GM12891 (cell line): ENCODE measurements around the gene PLCB2.

ENCODE experiments used
- POLR2A ChIP-seq: IDR thresholded peaks from 2 replicates; pipeline ENCODE4 v1.6.1; 2011; ENCODE audit warnings: low read depth, low read length, control low read depth
- POLR2AphosphoS5 ChIP-seq: IDR thresholded peaks from 2 replicates; pipeline ENCODE4 v1.6.1; 2011; ENCODE audit warnings: low read depth, low read length, control low read depth
- POU2F2 ChIP-seq: IDR thresholded peaks from 2 replicates; pipeline ENCODE4 v1.6.1; 2011; ENCODE audit warnings: low read depth, mild to moderate bottlenecking, control low read depth, low read length, moderate library complexity
- TAF1 ChIP-seq: IDR thresholded peaks from 2 replicates; pipeline ENCODE4 v1.6.1; 2011; ENCODE audit warnings: low read depth, low read length, control low read depth

DNA sequence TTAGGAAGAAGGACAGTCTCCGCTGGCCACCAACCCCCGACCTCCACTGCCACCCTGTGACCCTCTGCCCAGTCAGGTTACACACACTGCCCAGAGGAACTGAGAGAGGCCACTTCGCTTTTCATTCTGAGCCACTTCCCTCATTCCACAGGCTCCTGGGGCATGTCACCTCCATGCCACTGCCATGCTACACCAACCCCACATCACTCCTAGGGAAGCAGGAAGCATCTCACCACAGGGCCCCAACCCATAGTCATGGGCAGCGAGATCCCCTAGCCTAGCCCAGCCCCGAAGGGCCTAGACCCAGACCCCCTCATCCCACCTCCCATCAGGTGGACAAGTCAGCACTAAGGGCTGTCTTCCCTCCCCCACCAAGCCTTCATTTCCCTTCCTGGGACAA is 1.4 kb downstream of the PLCB2 start:
- TF ChIP-seq POU2F2 (no peak), POLR2A (no peak), TAF1 (no peak), POLR2AphosphoS5 (no peak)
